ENCODE data around the gene HTR2B.
"Not testable (repeated sequence)": the region's sequence is repeated elsewhere in the genome, so short reads cannot be mapped to it uniquely, and the experiment has no call there.

The HTR2B gene

DNA sequence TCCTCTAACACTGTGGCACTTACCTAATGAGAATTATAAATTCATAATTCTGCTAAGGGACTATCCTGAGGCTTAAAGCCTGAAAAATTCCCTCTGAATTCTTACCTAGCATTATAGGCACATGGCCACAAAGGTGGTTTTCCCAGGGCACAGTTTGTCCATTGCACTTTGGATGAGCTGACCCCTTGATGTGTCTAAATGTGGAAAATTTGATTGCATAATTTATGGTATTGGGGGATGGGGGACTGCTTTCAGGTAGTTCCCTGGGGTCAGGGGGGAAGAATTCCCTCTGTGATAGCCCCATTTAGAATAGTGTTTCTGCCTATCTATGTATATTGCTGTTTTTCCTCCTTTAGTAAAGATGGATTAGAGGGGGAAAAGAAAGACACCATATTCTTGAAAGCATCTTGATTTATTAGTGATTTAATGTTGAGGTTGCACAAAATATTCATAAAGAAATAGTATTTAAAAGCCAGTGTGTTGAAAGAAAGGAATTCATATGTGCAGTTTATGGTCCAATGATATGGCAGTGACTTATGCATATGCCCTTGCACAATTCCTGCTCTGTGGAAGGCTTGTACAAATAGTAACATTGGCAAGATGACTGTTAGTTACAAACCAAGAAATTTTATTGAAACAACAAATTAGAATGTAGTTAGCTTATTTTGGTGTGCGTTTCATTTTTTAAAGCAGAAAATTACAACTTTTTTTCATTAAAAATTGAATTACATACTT is 8.7 kb upstream of the HTR2B start:
- DNase-seq (ENCODE audit: low read depth), result no peak

DNA sequence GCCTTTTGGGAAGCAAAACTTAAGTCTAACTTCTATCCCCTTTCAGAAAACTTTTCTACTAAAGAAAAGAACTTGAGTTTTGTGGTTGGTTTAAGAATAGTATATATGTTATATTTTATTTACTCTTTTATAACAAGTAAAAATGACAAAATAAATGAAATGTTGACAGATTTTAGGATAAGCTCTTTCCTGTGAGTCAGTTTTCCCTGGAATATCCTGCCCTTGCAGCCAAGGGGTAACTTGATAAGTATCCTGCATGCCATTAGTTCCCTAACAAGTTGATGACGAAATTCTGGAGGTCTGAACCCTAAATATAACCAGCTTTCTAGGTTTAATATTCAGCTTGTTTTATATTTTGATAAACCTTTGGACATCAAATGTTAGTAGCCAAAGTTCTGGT is 7.3 kb upstream of the HTR2B start:
- DNase-seq (ENCODE audit: low read depth), result no peak

DNA sequence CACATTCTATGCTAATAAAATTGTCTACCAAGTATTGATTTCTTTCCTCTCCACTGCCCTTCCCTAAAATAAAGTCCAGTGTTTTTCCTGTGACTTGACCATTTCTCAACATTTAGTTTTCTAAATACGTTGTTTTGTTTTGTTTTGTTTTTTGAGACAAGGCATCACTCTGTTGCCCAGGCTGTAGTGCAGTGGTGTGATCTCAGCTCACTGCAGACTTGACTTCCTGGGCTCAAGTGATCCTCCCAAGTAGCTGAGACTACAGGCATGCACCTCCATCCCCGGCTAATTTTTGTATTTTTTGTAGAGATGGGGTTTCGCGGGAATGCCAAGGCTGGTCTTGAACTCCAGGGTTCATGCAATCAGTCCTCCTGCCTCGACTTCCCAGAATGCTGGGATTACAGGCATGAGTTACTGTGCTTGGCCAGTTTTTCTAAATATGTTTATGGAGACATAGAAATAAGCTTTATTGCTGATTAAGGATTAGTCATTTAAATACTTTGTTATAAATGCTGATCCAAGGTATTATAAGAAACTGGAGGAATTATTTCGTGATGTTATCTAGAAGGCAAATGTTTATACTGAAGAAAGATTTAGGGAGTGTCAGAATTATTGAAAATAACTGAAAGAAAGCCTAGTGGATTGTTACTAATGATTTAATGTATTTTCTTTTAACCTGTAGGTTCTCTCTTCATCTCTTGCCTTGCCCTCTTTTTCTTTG is 5.7 kb upstream of the HTR2B start:
- no peak for DNase-seq (ENCODE audit: low read depth)

DNA sequence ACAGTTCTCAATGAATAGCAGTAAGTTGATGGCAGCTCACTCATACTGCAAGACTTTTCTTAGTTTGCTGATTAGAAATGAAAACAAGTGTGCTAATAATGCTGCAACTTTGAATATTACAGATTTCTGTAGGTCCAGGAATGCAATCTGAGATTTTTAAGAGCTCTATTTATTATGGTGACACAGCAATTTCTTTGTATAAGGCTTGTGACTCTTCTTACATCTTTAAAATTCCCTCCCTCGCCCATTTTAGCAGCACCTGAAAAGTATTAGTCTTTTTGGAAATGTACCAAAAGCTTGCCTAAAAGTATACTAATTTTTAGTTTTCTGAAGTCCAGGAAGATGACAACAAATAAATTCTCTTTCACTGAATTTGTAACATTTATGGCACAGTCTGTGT is 4.4 kb upstream of the HTR2B start:
- no peak for DNase-seq (ENCODE audit: low read depth)

DNA sequence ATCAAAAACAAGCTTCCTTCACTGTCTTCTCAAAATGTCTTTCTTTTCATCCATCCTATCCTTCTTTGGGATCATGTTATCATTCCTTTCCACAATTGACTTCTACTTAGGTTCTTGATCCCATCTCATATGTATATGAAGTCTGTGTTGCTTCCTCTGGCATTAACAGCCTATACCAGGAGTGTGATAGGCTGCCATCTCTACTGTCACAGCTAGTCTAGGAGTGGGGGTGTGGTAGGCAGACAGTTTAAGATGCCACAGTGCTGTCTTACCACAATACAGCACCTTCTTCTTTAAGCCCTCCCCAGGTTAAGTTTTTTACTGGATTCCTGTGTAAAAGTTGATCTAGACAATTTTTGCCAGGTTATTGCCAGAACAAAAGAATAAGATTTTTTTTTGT is 3.7 kb upstream of the HTR2B start:
- no peak for DNase-seq (ENCODE audit: low read depth)

DNA sequence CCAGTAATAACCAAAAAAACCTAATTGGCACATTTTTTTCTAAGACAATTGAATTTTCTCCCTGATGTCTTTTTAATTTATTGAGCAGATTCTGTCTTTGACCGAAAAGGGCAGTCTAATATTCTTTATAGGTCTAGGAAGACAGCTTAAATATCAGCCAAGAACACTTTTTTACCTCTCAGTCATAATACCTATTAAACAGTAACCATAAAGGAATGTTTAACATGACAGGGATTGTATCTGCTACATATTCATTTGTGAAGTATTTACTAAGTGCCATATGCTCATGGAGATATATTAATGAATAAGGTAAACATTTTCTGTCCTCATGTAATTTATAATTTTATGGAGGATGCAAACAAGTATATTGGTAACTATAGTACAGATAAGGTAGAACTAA is 3.1 kb upstream of the HTR2B start:
- DNase-seq (ENCODE audit: low read depth), result no peak

DNA sequence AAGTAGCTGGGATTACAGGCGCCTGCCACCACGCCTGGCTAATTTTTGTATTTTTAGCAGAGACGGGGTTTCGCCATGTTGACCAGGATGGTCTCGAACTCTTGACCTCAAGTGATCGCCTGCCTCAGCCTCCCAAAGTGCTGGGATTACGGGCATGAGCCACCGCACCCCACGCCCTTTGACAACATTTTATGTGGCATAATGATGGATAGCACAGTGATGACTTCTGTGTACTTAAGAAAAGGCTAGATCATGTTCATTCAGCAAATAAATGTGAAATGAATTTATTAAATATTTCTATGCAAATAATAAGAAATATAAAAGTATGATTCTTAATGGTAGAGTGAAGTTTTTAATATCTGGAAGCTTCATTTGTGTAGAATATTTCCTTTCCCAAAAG is 2.6 kb upstream of the HTR2B start:
- no peak for DNase-seq (ENCODE audit: low read depth)

DNA sequence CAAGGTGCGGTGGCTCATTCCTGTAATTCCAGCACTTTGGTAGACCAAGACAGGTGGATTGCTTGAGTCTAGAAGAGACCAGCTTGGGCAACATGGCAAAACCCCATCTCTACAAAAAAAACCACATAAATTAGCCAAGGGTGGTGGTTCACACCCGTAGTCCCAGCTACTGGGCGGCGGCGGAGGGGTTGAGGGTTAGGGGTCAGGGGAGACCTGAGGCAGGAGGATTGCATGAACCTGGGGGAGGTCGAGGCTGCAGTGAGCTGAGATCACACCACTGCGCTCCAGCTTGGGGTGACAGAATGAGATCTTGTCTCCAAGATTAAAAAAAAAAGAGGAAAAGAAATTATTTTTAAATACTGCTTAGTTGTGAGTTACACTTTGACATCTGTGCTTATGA is 1.3 kb upstream of the HTR2B start:
- DNase-seq (ENCODE audit: low read depth), result no peak

DNA sequence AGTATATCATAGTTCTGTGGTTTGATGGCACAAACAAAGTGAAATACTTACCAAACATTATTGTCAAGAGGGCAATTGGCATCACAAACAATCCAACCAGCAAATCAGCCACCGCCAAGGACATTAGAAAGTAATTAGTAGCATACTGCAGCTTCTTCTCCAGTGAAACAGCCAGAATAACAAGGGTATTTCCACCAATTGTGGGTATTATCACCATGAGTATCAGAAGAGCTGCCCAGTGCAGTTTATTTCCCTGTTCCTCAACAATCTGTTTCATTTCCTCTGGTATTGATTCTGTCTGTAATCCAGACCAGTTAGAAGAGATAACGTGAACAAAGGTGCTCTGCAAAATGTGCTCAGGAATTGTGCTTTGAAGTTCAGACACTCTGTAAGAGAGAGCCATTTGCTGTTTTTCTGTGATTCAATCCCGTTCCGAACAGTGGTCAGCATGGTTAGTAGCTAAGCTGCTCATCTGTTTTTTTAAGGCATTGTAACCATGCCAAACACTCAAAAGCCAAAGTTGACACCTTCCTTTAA is 1.4 kb downstream of the HTR2B start:
- DNase-seq (ENCODE audit: low read depth), result no peak

DNA sequence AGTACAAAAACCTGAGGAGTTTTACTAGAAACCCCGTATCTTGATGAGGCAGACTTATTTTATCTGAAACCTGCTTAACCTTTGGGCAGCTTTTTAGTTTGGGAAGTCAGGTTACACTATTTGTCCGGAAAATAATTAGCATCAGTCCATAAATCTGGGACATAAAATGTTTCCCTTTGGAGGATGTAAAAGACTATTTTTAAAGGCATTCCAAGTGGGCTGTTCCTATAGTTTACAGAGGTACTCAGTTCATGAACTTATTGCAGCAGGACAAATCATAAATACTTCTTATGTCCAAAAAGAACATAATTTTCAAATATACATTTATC is 6.3 kb downstream of the HTR2B start:
- no peak for DNase-seq (ENCODE audit: low read depth)

DNA sequence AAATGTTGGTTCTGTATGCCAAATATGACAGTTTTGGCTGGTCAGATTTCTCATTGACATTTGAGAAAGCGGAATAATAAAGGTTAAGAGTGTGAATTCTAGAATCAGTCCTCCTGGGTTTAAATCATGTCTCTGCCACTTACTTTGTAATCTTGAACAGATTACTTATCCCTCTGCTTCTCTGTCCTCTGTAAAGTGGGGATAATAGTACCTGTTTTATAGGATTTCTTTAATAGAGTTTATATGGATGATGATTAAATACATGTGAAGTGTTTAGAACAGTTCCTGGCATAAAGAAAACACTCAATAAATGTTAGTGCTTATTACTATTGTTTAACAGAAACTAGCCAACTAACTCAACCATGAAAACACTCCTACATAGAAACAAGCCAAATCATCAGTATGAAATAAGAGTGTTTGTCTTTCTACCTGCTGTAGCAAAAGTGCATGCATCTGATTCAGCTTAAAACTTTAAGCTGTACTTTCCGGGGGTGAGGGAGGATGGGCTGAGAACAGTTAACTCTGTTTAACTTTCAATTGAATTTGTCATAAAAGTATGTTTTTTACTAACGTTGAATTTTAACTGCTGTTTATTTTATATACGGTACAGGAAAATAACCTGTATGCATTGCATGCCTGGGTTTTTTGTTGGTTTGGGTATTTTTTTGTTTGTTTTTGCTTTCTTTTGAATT is 6.8 kb downstream of the HTR2B start:
- no peak for DNase-seq (ENCODE audit: low read depth)

DNA sequence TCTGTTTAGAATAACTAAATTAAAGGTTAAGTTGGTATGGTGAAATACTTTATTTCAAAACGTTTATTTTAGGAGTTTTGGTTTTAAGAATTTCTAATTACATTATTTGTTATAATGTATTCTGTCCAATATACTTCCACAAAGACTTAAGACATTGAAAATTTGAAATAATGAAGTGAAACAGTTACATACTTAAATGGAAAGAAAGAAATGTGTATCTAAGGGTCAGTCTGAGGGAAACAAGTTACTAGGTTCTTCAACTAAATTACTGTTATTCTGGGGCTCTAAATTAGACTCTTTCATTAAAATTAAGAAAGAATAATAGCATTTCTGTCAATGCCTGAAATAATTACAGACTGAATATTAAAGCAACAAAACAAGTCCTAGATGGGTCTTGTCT is 7.7 kb downstream of the HTR2B start:
- no peak for DNase-seq (ENCODE audit: low read depth)

DNA sequence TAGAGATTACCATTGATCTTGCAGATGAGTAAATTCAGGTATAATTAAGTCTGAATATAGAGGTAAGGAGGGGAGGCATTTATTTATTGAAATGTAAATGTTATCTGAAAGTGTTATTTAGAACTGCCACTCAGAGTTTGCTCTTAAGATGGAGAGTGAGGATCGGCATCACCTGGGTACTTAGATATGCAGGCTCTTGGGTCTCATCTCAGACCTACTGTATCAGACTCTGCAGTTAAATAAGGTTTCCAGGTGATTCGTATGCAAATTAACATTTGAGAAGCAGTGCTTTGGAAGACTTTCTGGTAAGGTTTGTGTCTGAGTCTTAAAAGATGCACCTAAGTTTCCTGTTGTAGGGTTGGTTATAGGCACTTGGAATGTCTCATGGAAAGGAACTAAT is 9.2 kb downstream of the HTR2B start:
- no peak for DNase-seq (ENCODE audit: low read depth)

DNA sequence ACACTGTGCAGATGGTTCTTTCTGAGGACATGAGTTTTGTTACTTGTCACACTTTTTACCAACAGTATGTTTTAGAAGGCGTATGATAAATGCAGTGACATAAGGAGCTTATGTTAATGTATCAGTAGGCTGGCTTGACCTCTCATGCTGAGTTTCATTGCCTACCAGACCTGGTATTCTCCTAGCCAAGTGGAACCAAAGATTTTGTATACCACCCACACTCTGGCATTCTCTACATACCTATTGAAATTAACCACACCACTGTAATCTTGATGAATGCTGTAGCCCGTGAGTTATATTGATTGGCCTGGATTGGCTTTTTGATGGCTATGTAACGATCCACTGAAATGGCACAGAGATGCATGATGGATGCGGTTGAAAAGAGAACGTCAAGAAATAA is 11.4 kb downstream of the HTR2B start:
- DNase-seq (ENCODE audit: low read depth), result no peak

DNA sequence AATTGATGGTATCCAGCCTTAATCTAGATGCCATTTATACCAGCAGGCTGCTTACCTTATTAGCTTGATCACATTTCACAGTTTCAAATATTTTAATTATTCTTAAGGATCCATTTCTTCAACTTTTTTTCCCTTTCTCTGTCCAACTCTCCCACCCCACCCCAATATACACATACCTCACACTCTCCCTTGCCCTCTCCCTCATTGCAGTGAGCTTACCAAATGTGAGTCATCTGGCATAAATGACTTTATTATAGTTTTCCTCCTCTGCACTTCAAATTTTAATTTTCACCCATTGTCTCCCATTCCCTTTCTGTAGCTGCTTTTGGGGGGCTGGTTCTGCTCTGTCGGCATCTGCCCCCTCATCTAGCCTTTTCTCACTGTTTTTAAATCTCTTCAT is 12.9 kb downstream of the HTR2B start:
- no peak for DNase-seq (ENCODE audit: low read depth)

DNA sequence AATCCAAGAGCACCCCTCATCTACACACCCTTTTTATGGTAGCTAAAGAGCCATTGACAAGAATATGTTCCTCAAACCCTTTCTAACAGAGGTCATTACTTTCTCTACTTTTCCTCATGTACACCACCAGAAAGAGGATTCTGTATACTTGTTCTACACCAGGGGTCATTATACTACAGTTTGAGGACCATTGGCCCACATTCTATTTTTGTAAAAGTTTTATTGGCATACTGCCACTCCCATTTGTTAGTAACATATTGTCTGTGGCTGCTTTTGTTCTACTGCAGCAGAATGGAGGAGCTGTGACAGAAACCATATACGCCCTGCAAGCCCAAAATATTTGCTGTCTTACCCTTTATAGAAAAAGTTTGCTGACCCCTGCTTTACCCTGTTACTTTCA is 14.3 kb downstream of the HTR2B start:
- DNase-seq (ENCODE audit: low read depth), result no peak

DNA sequence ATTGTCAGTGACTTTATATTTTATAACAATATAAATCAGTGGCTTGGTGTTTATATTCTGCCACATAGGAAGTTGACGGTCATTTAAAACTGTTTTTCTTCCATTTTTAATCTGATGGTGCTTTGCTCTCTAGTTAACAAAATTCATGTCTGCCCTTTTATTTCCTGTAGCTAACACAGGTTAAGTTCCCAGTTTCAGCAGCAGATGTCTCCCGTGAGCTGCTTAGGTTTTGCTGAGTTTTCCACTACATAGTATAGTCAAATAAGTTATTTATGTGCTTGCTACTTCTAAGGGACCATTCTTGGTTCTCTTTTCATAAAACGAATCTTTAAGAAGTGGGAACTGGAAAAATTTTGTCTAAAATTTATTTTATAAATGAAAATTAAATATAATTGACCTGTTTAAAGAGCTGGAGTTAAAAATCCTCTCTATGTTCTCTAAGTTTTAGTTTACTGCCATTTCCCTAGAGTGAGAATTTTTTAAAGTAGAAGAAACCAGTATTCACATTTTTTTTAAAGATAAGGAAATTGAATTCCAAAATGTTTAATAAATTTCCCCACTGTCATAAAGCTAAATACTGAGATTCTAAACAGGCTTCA is 20.6 kb downstream of the HTR2B start:
- DNase-seq (ENCODE audit: low read depth), result peak; percentile 31

DNA sequence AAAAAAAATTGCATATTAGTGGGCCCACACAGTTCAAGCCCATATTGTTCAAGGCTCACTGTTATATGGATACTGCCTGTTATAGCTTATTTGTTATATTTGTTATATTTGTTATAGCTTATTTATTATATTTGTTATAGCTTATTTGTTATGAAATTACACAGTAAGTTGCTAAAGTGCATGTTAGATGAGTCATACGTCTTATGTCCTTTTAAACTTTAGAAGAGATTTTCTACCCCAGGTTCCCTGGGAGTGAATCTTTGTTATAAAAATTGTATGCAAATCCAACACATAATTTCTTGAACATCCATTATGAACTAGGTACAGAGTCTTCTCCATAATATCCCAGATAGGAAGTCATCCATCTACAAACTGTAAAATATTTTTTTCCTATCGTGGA is 22.1 kb downstream of the HTR2B start:
- DNase-seq (ENCODE audit: low read depth), result no peak

DNA sequence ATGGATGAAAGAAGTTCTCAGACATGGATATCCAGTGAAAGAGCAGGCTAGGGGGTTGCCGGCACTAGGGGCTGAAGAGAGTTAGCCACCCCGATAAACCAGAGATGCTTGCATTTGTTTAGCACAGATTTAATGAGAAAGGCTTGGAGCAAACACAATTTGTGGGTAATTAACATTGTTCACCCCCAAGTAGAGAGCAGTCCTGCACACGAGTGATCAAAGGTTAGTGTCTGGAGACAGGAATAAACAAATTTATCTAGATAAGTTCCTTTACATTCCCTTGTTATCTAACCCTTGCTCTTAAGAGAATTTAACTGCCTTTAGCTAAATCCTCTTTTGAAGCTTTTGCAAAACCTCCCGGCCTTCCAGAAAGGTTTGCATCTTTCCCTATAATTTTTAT is 23.9 kb downstream of the HTR2B start:
- no peak for DNase-seq (ENCODE audit: low read depth)

DNA sequence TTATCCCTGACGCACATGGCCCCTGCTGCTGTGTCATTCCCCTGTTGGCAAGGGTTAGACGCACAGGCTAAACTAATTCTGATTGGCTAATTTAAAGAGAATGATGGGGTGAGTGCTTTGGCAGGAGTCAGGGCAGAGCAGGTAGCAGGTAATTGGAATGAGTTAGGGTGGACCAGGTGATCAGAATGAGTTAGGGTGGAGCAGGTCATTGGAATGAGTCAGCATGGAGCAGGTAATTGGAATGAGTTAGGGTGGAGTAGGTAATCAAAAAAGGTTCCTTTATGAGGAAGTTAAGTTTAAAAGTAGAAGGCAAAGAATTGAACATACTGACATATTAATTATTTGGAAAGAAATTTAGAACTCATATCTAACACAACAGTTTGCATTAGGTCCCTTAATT is 24.5 kb downstream of the HTR2B start:
- not testable (repeated sequence) for DNase-seq (ENCODE audit: low read depth)

DNA sequence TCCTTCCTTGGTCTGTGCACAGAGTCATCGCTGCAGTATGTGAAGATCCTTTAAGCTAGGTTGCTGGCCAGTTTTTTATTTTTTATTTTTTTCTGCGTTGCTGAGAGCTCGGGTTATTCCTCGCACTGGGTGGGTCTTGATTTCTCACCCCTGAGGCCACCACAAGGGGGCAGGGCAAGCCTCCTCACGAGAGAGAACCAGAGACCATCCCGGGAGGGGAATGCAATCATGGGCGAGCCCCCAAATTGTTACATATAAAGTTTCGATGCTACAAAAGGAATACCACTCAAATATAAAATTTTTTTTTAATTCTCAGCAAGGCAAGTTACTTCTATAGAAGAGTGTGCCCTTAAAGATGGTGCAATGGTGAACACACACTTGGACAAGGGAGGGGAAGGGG is 24.9 kb downstream of the HTR2B start:
- DNase-seq (ENCODE audit: low read depth), result no peak

DNA sequence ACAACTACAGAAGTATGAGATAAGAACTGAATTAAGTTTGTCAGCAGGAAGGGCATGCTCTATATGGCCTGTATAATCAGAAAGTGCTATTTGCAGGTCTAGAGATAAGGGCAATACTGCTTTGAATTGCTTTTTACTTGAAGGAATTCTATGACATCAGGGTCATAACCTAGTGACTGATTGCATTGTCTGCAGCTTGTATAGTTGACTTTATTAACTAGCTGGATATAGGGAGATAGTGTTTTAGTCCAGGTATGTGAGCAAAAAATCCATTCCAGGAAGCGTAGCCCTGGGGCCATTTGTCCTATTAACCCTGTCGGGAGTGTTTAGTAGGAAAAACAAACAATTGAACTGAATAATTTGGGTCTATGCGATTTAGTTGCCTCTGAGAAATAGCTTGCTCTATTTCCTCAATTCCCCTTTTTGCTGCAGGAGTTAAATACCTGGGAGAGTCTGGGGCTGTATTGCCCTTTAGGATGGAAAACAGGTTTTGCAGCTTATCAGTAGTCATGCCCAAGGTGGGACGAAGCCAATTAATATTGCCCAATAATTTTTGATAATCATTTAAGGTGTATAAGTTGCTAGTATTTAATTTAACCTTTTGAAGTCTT is 30.0 kb downstream of the HTR2B start:
- no peak for DNase-seq (ENCODE audit: low read depth)
